ENCODE data around the gene FOXO6. TPM values are rescaled to one million over a fixed set of nuclear protein-coding genes. Genes with fewer than 3 reads are reported as not detected.

The FOXO6 gene
- total RNA-seq, 1 experiment from 2014 or later, result 5.4 TPM

GRCh38 chr1:41417746-41418145 is 56.5 kb downstream of the FOXO6 start (continued):
- TF ChIP-seq USF1 (CRISPR knock-in tag; IDR thresholded peaks at IDR 0.05), result no peak
- no peak for TF ChIP-seq ZNF138 (CRISPR knock-in tag; conservative IDR thresholded peaks at IDR 0.05)
- TF ChIP-seq ESRRA (CRISPR knock-in tag; IDR thresholded peaks at IDR 0.05; ENCODE audit: borderline replicate concordance), result no peak
- TF ChIP-seq, protein P1, sequence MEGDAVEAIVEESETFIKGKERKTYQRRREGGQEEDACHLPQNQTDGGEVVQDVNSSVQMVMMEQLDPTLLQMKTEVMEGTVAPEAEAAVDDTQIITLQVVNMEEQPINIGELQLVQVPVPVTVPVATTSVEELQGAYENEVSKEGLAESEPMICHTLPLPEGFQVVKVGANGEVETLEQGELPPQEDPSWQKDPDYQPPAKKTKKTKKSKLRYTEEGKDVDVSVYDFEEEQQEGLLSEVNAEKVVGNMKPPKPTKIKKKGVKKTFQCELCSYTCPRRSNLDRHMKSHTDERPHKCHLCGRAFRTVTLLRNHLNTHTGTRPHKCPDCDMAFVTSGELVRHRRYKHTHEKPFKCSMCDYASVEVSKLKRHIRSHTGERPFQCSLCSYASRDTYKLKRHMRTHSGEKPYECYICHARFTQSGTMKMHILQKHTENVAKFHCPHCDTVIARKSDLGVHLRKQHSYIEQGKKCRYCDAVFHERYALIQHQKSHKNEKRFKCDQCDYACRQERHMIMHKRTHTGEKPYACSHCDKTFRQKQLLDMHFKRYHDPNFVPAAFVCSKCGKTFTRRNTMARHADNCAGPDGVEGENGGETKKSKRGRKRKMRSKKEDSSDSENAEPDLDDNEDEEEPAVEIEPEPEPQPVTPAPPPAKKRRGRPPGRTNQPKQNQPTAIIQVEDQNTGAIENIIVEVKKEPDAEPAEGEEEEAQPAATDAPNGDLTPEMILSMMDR (IDR thresholded peaks at IDR 0.05), result no peak
- no peak for TF ChIP-seq ELF4 (CRISPR knock-in tag; IDR thresholded peaks at IDR 0.05; ENCODE audit: low read depth)
- TF ChIP-seq GABPB1 (CRISPR knock-in tag; IDR thresholded peaks at IDR 0.05), result no peak
- TF ChIP-seq, protein P2, sequence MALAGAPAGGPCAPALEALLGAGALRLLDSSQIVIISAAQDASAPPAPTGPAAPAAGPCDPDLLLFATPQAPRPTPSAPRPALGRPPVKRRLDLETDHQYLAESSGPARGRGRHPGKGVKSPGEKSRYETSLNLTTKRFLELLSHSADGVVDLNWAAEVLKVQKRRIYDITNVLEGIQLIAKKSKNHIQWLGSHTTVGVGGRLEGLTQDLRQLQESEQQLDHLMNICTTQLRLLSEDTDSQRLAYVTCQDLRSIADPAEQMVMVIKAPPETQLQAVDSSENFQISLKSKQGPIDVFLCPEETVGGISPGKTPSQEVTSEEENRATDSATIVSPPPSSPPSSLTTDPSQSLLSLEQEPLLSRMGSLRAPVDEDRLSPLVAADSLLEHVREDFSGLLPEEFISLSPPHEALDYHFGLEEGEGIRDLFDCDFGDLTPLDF (CRISPR knock-in tag; IDR thresholded peaks at IDR 0.05), result no peak
- TF ChIP-seq ZNF671 (CRISPR knock-in tag; IDR thresholded peaks at IDR 0.05), result no peak
- no peak for TF ChIP-seq PRRX2 (CRISPR knock-in tag; IDR thresholded peaks at IDR 0.05)

DNA sequence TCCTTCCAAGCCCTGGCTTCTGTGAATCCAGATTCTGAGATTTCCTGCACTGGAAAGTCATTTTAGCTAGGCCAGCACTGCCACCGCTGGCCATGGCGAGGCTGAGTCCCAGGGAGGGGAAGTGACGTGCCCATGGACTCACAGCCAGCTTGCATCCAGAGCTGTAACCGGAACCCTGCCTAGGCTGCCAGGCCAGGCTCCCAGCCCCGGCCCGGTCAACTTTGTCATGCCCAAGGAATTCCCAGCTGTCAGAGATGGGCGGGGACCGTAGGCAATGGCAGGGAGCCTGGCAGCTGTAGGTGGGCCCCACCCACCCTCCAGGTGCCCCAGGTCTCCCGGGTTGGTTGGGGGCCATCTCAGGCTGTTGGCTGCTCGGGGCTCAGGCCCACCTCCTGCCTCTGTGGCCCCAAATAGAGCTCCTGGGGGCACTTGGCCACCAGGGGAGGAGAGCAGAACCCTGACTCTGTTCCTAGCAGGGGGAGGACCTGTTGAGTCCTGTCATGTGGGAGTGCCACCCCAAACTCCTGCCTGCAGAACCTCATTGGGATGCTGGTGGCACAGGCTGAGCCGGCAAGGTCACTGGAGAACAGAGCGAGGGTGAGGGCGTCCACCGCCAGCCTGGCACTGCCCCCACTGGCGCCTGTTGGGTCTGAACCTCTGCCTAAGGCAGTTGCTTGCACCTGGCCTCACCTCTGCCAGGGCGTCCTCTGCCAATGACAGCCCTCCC is 57.8 kb downstream of the FOXO6 start:
- no peaks in the 10 kb centered on the region for H3K9me3 Mint-ChIP-seq
- ChIA-PET CTCF (interaction anchor here (0.5 to 10.8 kb wide), 17 partner anchors 12 to 220 kb away, joined by 3 to 216 read pairs (median 6); partner anchors contain the start of gene FOXO6), POLR2A (interaction anchor here (1.2 kb wide), 1 partner anchor 96 kb away, joined by 5 read pairs; no protein-coding TSS in a partner anchor)
- no peak for DNase-seq (ENCODE audit: low spot score)
- peaks cover 8% of the 10 kb centered on the region for H3K4me1 Mint-ChIP-seq
- ATAC-seq, result peak; percentile 12; the same call in 1 of the 2 replicates
- no peaks in the 10 kb centered on the region for H3K36me3 Mint-ChIP-seq
- H3K27ac Mint-ChIP-seq, result no peak overlapping the region
- H3K27me3 Mint-ChIP-seq (ENCODE audit: low read depth), result no peaks in the 10 kb centered on the region
- H3K4me3 Mint-ChIP-seq, result no peak overlapping the region
- no peak for TF ChIP-seq ZNF423 (CRISPR knock-in tag; IDR thresholded peaks at IDR 0.05)
- TF ChIP-seq NFATC4 (CRISPR knock-in tag; IDR thresholded peaks at IDR 0.05), result no peak
- TF ChIP-seq CREM (CRISPR knock-in tag; IDR thresholded peaks at IDR 0.05), result no peak
- no peak for TF ChIP-seq ZNF671 (CRISPR knock-in tag; IDR thresholded peaks at IDR 0.05)
- TF ChIP-seq ATF3 (CRISPR knock-in tag; conservative IDR thresholded peaks at IDR 0.05), result no peak
- TF ChIP-seq, protein P3, sequence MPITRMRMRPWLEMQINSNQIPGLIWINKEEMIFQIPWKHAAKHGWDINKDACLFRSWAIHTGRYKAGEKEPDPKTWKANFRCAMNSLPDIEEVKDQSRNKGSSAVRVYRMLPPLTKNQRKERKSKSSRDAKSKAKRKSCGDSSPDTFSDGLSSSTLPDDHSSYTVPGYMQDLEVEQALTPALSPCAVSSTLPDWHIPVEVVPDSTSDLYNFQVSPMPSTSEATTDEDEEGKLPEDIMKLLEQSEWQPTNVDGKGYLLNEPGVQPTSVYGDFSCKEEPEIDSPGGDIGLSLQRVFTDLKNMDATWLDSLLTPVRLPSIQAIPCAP (CRISPR knock-in tag; IDR thresholded peaks at IDR 0.05), result no peak
- TF ChIP-seq SMAD3 (CRISPR knock-in tag; IDR thresholded peaks at IDR 0.05; ENCODE audit: borderline replicate concordance), result no peak
- no peak for TF ChIP-seq MAX (CRISPR knock-in tag; IDR thresholded peaks at IDR 0.05)
- no peak for TF ChIP-seq SP1 (CRISPR knock-in tag; conservative IDR thresholded peaks at IDR 0.05)
- no peak for TF ChIP-seq NR3C1 (CRISPR knock-in tag; conservative IDR thresholded peaks at IDR 0.05; ENCODE audit: low read depth)
- TF ChIP-seq FOXK1 (CRISPR knock-in tag; IDR thresholded peaks at IDR 0.05), result no peak
- TF ChIP-seq SOX15 (CRISPR knock-in tag; IDR thresholded peaks at IDR 0.05), result no peak
- TF ChIP-seq, protein P4, sequence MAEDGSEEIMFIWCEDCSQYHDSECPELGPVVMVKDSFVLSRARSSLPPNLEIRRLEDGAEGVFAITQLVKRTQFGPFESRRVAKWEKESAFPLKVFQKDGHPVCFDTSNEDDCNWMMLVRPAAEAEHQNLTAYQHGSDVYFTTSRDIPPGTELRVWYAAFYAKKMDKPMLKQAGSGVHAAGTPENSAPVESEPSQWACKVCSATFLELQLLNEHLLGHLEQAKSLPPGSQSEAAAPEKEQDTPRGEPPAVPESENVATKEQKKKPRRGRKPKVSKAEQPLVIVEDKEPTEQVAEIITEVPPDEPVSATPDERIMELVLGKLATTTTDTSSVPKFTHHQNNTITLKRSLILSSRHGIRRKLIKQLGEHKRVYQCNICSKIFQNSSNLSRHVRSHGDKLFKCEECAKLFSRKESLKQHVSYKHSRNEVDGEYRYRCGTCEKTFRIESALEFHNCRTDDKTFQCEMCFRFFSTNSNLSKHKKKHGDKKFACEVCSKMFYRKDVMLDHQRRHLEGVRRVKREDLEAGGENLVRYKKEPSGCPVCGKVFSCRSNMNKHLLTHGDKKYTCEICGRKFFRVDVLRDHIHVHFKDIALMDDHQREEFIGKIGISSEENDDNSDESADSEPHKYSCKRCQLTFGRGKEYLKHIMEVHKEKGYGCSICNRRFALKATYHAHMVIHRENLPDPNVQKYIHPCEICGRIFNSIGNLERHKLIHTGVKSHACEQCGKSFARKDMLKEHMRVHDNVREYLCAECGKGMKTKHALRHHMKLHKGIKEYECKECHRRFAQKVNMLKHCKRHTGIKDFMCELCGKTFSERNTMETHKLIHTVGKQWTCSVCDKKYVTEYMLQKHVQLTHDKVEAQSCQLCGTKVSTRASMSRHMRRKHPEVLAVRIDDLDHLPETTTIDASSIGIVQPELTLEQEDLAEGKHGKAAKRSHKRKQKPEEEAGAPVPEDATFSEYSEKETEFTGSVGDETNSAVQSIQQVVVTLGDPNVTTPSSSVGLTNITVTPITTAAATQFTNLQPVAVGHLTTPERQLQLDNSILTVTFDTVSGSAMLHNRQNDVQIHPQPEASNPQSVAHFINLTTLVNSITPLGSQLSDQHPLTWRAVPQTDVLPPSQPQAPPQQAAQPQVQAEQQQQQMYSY (CRISPR knock-in tag; IDR thresholded peaks at IDR 0.05), result no peak
- TF ChIP-seq MYBL2 (CRISPR knock-in tag; IDR thresholded peaks at IDR 0.05), result no peak
- TF ChIP-seq, protein P5, sequence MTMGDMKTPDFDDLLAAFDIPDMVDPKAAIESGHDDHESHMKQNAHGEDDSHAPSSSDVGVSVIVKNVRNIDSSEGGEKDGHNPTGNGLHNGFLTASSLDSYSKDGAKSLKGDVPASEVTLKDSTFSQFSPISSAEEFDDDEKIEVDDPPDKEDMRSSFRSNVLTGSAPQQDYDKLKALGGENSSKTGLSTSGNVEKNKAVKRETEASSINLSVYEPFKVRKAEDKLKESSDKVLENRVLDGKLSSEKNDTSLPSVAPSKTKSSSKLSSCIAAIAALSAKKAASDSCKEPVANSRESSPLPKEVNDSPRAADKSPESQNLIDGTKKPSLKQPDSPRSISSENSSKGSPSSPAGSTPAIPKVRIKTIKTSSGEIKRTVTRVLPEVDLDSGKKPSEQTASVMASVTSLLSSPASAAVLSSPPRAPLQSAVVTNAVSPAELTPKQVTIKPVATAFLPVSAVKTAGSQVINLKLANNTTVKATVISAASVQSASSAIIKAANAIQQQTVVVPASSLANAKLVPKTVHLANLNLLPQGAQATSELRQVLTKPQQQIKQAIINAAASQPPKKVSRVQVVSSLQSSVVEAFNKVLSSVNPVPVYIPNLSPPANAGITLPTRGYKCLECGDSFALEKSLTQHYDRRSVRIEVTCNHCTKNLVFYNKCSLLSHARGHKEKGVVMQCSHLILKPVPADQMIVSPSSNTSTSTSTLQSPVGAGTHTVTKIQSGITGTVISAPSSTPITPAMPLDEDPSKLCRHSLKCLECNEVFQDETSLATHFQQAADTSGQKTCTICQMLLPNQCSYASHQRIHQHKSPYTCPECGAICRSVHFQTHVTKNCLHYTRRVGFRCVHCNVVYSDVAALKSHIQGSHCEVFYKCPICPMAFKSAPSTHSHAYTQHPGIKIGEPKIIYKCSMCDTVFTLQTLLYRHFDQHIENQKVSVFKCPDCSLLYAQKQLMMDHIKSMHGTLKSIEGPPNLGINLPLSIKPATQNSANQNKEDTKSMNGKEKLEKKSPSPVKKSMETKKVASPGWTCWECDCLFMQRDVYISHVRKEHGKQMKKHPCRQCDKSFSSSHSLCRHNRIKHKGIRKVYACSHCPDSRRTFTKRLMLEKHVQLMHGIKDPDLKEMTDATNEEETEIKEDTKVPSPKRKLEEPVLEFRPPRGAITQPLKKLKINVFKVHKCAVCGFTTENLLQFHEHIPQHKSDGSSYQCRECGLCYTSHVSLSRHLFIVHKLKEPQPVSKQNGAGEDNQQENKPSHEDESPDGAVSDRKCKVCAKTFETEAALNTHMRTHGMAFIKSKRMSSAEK (CRISPR knock-in tag; IDR thresholded peaks at IDR 0.05; ENCODE audit: borderline replicate concordance), result no peak
